HepG2 (cell line): ENCODE data around the gene PAFAH1B2. TPM values are rescaled to one million over a fixed set of nuclear protein-coding genes. Genes with fewer than 3 reads are reported as not detected.

Source experiments
- DNMT3B ChIP-seq: conservative IDR thresholded peaks from 2 replicates; pipeline ENCODE4 v1.6.1; 2016; ENCODE audit warnings: missing biosample characterization, control low read depth
- FOXA1 ChIP-seq, 2 experiments: fragments of 450-650 bp in 1 of 2; sonication (generic) in 1 of 2; formaldehyde crosslinking in 1 of 2; IDR thresholded peaks; 2 replicates each; pipeline versions ENCODE4 v1.4.0 to v1.6.1; 2016 to 2020; ENCODE audit warnings: missing genetic modification reagents in 1 of 2
- FOXO1 ChIP-seq: sonication (generic); formaldehyde crosslinking; IDR thresholded peaks from 2 replicates; pipeline ENCODE4 v1.4.0; 2020; ENCODE audit warnings: missing genetic modification reagents
- GATAD1 ChIP-seq: IDR thresholded peaks from 2 replicates; pipeline ENCODE4 v1.6.1; 2016; ENCODE audit warnings: missing genetic modification reagents, missing compliant biosample characterization
- MYC ChIP-seq: sonication (generic); formaldehyde crosslinking; IDR thresholded peaks from 2 replicates; pipeline ENCODE4 v1.9.0; 2021; ENCODE audit warnings: missing genetic modification reagents, borderline replicate concordance
- PHF20 ChIP-seq: sonication (generic); formaldehyde crosslinking; IDR thresholded peaks from 2 replicates; pipeline ENCODE4 v1.5.0; 2020; ENCODE audit warnings: mild to moderate bottlenecking, missing genetic modification reagents
- PPARG ChIP-seq: conservative IDR thresholded peaks from 2 replicates; pipeline ENCODE4 v1.6.1; 2016; ENCODE audit warnings: missing biosample characterization, missing genetic modification reagents
- RARA ChIP-seq: IDR thresholded peaks from 2 replicates; pipeline ENCODE4 v1.6.1; 2016; ENCODE audit warnings: missing genetic modification reagents, missing compliant biosample characterization
- TFE3 ChIP-seq: IDR thresholded peaks from 2 replicates; pipeline ENCODE4 v1.6.1; 2016
- ZKSCAN5 ChIP-seq: sonication (generic); formaldehyde crosslinking; IDR thresholded peaks from 2 replicates; pipeline ENCODE4 v1.5.1; 2020; ENCODE audit warnings: mild to moderate bottlenecking, missing genetic modification reagents
- ZNF335 ChIP-seq: sonication (generic); formaldehyde crosslinking; IDR thresholded peaks from 2 replicates; pipeline ENCODE4 v1.4.0; 2020; ENCODE audit warnings: missing genetic modification reagents
- ZNF432 ChIP-seq: sonication (generic); formaldehyde crosslinking; IDR thresholded peaks from 2 replicates; pipeline ENCODE4 v1.5.0; 2020; ENCODE audit warnings: missing genetic modification reagents, mild to moderate bottlenecking, borderline replicate concordance
- ZXDC ChIP-seq: sonication (generic); formaldehyde crosslinking; IDR thresholded peaks from 2 replicates; pipeline ENCODE4 v1.5.0; 2020; ENCODE audit warnings: mild to moderate bottlenecking, missing genetic modification reagents
- polyA plus RNA-seq, 8 experiments: library from polyadenylated mRNA; depleted of rRNA in 3 of 8; stranded (reverse) in 7 of 8; unstranded in 1 of 8; fragments of >200 nt; fragmentation: Illumina TruSeq in 4 of 8; extraction: Trizol in 4 of 8; gene quantifications; 2 replicates each; pipeline versions ENCODE4 v1.2.1 to v1.2.3, GENCODE V29; 2011 to 2016; ENCODE audit warnings: low read depth in 4 of 8, missing spikeins in 1 of 8, mixed read lengths in 1 of 8; ENCODE audit not compliant: insufficient read depth in 1 of 8
- total RNA-seq, 5 experiments: library from RNA; depleted of rRNA; stranded (reverse); fragments of >200 nt; fragmentation: Illumina TruSeq; extraction: Trizol; gene quantifications; 2 replicates each; pipeline ENCODE4 v1.2.3, GENCODE V29; 2016; ENCODE audit warnings: low read depth in 1 of 5
- TF ChIP-seq, protein P1 (sequence below): sonication (generic); formaldehyde crosslinking; IDR thresholded peaks from 2 replicates; pipeline ENCODE4 v1.4.0; 2020; ENCODE audit warnings: missing genetic modification reagents
- TF ChIP-seq, protein P2 (sequence below): sonication (generic); formaldehyde crosslinking; IDR thresholded peaks from 2 replicates; pipeline ENCODE4 v1.4.0; 2020; ENCODE audit warnings: missing genetic modification reagents, borderline replicate concordance
- TF ChIP-seq, protein P3 (sequence below): IDR thresholded peaks from 2 replicates; pipeline ENCODE4 v1.6.1; 2018; ENCODE audit warnings: missing genetic modification reagents, mild to moderate bottlenecking, missing compliant biosample characterization

The PAFAH1B2 gene
- total and polyA plus RNA-seq, 2 of the 13 experiments (the other 11 are each of a cell fraction or from before 2014, with no cell fraction given): 28.8 to 104 TPM

DNA sequence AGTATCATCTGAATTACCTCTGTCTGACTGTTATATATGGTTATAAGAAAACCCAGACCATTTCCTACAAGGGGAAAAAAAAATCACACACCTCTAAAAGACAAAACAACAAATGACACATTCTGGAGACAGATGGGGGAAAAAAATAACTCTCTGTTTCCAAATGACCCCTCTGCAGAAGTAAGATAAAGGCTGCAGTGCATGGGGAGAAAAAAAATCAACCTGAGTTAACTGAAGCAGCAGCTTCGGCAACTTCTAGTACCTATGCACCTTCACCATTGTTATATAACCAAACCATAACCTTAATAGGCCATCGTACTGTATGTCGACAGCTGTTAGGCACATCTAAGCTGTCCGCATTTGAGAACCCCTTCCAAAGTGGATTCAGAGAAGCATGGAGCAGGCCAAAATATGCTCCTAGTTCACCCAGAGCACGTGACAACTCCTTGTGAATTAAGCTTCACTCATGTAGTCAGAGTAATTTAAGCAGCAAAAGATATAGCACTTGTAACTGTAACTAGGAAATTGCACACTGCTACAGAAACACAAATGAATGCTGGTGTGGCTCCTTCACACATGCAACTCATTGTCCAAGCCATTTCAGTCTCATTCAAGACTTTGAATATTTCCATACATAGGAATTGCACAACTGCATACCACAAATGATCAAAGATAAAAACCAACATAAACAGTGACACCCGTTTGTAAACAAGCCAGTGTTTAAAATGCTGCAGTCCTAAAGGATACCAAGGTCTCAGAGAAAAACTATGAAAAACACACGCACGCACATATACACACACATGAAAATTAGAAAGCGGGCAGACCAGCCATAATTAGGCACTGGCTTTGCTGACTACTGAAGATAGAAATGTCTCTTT, 48.6 kb upstream of the PAFAH1B2 start (continued):
- TF ChIP-seq, protein P1, sequence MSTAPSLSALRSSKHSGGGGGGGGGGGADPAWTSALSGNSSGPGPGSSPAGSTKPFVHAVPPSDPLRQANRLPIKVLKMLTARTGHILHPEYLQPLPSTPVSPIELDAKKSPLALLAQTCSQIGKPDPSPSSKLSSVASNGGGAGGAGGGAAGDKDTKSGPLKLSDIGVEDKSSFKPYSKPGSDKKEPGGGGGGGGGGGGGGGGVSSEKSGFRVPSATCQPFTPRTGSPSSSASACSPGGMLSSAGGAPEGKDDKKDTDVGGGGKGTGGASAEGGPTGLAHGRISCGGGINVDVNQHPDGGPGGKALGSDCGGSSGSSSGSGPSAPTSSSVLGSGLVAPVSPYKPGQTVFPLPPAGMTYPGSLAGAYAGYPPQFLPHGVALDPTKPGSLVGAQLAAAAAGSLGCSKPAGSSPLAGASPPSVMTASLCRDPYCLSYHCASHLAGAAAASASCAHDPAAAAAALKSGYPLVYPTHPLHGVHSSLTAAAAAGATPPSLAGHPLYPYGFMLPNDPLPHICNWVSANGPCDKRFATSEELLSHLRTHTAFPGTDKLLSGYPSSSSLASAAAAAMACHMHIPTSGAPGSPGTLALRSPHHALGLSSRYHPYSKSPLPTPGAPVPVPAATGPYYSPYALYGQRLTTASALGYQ (CRISPR knock-in tag): peak; percentile 44; the same call in 1 of the 2 replicates
- TF ChIP-seq FOXO1: peak; percentile 78; the same call in 1 of the 2 replicates
- peak; percentile 82 for TF ChIP-seq RARA (CRISPR knock-in tag)
- TF ChIP-seq, protein P2, sequence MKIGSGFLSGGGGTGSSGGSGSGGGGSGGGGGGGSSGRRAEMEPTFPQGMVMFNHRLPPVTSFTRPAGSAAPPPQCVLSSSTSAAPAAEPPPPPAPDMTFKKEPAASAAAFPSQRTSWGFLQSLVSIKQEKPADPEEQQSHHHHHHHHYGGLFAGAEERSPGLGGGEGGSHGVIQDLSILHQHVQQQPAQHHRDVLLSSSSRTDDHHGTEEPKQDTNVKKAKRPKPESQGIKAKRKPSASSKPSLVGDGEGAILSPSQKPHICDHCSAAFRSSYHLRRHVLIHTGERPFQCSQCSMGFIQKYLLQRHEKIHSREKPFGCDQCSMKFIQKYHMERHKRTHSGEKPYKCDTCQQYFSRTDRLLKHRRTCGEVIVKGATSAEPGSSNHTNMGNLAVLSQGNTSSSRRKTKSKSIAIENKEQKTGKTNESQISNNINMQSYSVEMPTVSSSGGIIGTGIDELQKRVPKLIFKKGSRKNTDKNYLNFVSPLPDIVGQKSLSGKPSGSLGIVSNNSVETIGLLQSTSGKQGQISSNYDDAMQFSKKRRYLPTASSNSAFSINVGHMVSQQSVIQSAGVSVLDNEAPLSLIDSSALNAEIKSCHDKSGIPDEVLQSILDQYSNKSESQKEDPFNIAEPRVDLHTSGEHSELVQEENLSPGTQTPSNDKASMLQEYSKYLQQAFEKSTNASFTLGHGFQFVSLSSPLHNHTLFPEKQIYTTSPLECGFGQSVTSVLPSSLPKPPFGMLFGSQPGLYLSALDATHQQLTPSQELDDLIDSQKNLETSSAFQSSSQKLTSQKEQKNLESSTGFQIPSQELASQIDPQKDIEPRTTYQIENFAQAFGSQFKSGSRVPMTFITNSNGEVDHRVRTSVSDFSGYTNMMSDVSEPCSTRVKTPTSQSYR (CRISPR knock-in tag): no peak; the same call in 1 of the 2 replicates
- no peak for TF ChIP-seq ZNF432 (CRISPR knock-in tag)
- no peak for TF ChIP-seq ZNF335
- TF ChIP-seq, protein P3, sequence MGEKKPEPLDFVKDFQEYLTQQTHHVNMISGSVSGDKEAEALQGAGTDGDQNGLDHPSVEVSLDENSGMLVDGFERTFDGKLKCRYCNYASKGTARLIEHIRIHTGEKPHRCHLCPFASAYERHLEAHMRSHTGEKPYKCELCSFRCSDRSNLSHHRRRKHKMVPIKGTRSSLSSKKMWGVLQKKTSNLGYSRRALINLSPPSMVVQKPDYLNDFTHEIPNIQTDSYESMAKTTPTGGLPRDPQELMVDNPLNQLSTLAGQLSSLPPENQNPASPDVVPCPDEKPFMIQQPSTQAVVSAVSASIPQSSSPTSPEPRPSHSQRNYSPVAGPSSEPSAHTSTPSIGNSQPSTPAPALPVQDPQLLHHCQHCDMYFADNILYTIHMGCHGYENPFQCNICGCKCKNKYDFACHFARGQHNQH: 0 out of 2 replicates have a peak, but pooled peaks have one; percentile 18
- TF ChIP-seq GATAD1 (CRISPR knock-in tag): 0 out of 2 replicates have a peak, but pooled peaks have one; percentile 43
- TF ChIP-seq ZKSCAN5 (CRISPR knock-in tag): no peak
- peak; percentile 85; the same call in 1 of the 2 replicates for TF ChIP-seq DNMT3B
- TF ChIP-seq PPARG (CRISPR knock-in tag): peak; percentile 61; the same call in 1 of the 2 replicates
- no peak for TF ChIP-seq MYC
- no peak for TF ChIP-seq PHF20 (CRISPR knock-in tag)
- TF ChIP-seq FOXA1 (IDR thresholded peaks at IDR 0.05): peak; percentile 79
- TF ChIP-seq FOXA1 (CRISPR knock-in tag; IDR thresholded peaks at IDR 0.05): peak; percentile 86
- TF ChIP-seq ZXDC (CRISPR knock-in tag): no peak
- no peak; the same call in 1 of the 2 replicates for TF ChIP-seq TFE3
